ENCODE results near the gene ABITRAM.

- TF ChIP-seq POLR2A (IDR thresholded peaks at IDR 0.05) (no peak), CTCF (IDR thresholded peaks at IDR 0.05 in 8 of 11, conservative IDR thresholded peaks at IDR 0.05 in 3 of 11) (no peak), POLR2AphosphoS5 (IDR thresholded peaks at IDR 0.05) (no peak)
These were observed 14.7 kb upstream of the ABITRAM start for GRCh38 chr9:108919517-108919916.

Measured in spleen (tissue), 7 donors.